Uterus (tissue), 2 donors: Measurements from ENCODE around the gene KRT2.

Source experiments
- CTCF ChIP-seq, 4 experiments: fragments of 200-600 bp in 2 of 4; fragments of 450-650 bp in 2 of 4; sonication (generic) in 2 of 4; IDR thresholded peaks; one replicate each; pipeline ENCODE4 v1.5.1; 2016 to 2019; ENCODE audit warnings: antibody characterized with exemption in 4 of 4, mild to moderate bottlenecking in 2 of 4, moderate library complexity in 1 of 4
- POLR2A ChIP-seq, 2 donors: fragments of 450-650 bp; IDR thresholded peaks; one replicate each; pipeline ENCODE4 v1.6.1; 2016; ENCODE audit warnings: antibody characterized with exemption in 2 of 2, mild to moderate bottlenecking in 1 of 2, moderate library complexity in 1 of 2

GRCh38 chr12:52659951-52660350 lies 7.9 kb upstream of the KRT2 start:
- TF ChIP-seq CTCF (IDR thresholded peaks at IDR 0.05), result no peak
- TF ChIP-seq POLR2A (IDR thresholded peaks at IDR 0.05), result no peak
